SK-N-SH treated with all-trans-retinoic acid at 6 μM for 48 hours (cell line): ENCODE results near the gene CCDC187.

ENCODE experiments used
- ARNTL ChIP-seq: fragments of 450-650 bp; formaldehyde crosslinking; IDR thresholded peaks from 2 replicates; pipeline ENCODE4 v1.5.0; 2020; ENCODE audit warnings: low read depth, mild to moderate bottlenecking, moderate library complexity, borderline replicate concordance
- PPARA ChIP-seq: fragments of 250-450 bp; sonication (Bioruptor Pico); IDR thresholded peaks from 2 replicates; pipeline ENCODE4 v1.5.0; 2020; ENCODE audit warnings: mild to moderate bottlenecking, borderline replicate concordance
- TOX ChIP-seq: fragments of 250-450 bp; sonication (Bioruptor Pico); IDR thresholded peaks from 2 replicates; pipeline ENCODE4 v1.8.0; 2021; ENCODE audit warnings: mild to moderate bottlenecking, moderate library complexity, borderline replicate concordance
- ZFP3 ChIP-seq: fragments of 250-450 bp; sonication (Bioruptor Pico); IDR thresholded peaks from 2 replicates; pipeline ENCODE4 v1.5.0; 2020; ENCODE audit warnings: mild to moderate bottlenecking, moderate library complexity
- ZNF70 ChIP-seq: fragments of 450-650 bp; formaldehyde crosslinking; IDR thresholded peaks from 2 replicates; pipeline ENCODE4 v1.5.0; 2020; ENCODE audit warnings: mild to moderate bottlenecking, moderate library complexity
- ZNF8 ChIP-seq: fragments of 450-650 bp; formaldehyde crosslinking; IDR thresholded peaks from 2 replicates; pipeline ENCODE4 v1.5.0; 2020; ENCODE audit warnings: mild to moderate bottlenecking, moderate library complexity

DNA sequence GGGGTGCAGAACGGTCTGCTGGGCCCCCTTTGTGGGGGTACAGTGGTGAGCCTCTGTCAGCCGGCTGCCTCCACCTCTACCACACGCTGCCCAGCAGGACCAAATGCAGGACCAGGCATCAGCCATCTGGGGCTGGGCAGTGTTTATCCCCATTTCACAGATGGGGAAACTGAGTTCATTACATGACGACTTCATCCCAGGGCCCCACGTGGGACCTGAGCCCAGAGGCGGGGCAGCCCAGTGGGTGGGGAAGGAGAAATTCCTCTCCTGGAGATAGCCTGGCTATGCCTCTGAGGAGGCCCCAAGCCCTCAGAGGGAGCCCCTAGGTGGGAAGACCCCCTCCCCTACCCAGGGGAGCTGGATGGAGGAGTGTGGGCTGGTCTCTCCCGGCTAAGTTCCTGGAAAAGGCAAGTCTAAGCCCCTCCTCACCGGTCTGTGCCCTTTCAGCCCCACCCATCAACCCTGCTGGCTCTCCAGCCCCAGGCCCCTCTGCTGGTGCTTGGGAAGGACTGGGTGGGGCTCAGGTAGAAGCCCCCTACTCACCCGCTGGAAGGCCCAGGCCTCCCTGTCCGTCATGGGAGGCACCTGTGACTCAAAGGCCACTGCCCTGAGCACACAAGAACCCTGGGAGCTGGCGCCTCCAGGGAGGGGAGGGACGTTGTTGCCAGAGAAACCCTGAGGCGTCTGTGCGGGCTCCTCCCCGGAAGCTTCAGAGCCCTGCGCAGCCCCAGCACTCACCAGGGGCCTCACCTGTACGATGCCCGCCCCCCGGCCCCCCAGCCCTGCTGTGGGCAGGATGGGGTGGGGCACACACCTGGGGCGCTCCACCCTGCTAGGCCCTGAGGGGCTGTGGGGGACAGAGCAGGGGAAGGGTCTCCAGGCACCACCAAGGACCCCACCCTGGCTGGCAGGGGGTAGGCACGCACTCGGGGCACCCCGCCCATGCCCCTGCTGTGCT, 7.4 kb upstream of the CCDC187 start:
- TF ChIP-seq ZNF8 (CRISPR knock-in tag) (no peak), PPARA (CRISPR knock-in tag) (no peak), TOX (CRISPR knock-in tag) (no peak), ARNTL (CRISPR knock-in tag) (no peak), ZNF70 (CRISPR knock-in tag) (no peak), ZFP3 (CRISPR knock-in tag) (no peak)
